Measurements from ENCODE around the gene SIGLEC1.

- TF ChIP-seq EZH2phosphoT487 (IDR thresholded peaks at IDR 0.05; ENCODE audit: borderline replicate concordance, low read length) (no peak), CTCF (IDR thresholded peaks at IDR 0.05; ENCODE audit: low read depth, low read length, poor library complexity, severe bottlenecking) (no peak)
Observed at GRCh38 chr20:3686421-3686820, 26.0 kb downstream of the SIGLEC1 start.
